Stimulated activated CD4-positive, alpha-beta T cell treated with anti-CD3 and anti-CD28 coated beads, Interleukin-4, amount 100 ng/mL, for 24 hours (primary cell): ENCODE measurements around the gene FNDC5.
"Not testable (repeated sequence)": the region's sequence is repeated elsewhere in the genome, so short reads cannot be mapped to it uniquely, and the experiment has no call there.

Source experiments
- DNase-seq: peaks from one replicate; pipeline ENCODE4 v3.0.0-alpha.2; 2020

FNDC5 gene

DNA sequence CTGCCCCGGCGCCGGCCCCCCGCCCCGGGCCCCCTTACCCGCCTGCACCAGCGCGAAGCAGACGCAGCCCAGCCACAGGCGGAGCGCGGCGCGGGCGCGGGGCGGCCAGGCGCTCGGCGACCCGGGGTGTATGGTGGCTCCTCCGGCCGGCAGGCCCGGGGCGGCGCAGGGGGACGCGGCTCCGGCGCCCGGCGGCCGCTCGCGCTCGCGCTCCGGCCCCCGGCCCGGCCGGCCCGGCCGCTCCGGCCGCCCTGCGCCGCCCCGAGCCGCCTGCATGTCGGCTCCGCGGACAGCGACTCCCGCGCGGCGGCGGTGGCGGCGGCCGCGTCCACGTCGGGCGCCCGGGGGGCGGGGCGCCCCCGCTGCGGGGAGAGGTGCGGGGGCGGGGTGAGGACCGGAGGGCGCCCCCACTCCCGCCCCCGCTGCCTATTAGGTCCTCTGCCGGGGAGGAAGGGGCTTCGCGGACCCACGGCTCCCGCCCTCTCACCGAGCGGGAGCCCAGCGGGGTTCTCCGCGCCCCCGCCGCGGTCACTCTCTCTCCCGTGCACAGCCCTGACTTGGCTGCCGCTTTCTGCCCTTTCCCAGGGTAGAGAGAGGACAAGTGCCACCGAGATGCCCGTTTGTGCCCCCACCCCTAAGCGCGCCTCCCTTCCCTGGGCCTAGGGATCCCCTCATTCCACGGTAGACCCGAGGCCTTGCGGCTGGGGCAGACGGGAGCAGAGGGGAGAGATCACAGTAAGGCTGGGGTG lies at the start of gene FNDC5:
Gene FNDC5, minus strand, starts transcription at position 298 of the 749 bp plus-strand sequence.
- DNase-seq = no peak

DNA sequence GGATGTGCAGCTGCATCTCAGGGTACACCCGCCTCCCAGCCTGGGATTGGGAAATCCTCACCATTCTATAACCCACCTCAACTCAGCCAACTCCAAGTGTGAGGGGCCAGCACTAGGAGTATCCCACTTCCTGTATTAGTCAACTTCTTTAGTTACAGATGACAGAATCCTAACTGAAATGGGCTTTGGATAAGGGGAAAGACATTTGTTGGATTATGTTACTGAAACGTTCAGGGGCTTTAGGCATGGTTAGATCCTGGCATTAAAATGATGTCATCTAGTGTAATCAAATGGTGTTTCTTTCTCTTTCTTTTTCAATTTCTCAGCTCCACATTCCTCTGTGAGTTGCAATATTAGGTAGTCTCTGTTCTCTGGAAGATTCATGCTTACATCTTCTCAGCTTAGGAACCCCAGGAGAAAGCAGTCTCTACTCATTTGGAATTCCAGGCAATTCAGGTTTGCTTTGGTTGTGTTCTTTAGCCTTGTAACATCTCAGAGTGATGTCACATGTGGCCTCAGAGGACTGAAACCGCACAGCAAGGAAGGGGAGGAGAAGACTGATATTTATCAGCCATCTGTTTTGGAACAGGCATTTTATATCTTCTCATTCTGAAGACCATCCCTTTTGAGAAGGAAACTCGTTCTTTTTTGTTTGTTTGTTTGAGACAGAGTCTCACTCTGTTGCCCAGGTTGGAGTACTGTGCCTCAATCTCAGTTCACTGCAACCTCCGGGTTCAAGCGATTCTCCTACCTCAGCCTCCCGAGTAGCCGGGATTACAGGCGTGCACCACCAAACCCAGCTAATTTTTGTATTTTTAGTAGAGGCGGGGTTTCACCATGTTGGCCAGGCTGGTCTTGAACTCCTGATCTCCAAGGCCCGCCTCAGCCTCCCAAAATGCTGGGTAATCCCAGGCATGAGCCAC lies 49.4 kb upstream of the FNDC5 start:
- DNase-seq = no peak

DNA sequence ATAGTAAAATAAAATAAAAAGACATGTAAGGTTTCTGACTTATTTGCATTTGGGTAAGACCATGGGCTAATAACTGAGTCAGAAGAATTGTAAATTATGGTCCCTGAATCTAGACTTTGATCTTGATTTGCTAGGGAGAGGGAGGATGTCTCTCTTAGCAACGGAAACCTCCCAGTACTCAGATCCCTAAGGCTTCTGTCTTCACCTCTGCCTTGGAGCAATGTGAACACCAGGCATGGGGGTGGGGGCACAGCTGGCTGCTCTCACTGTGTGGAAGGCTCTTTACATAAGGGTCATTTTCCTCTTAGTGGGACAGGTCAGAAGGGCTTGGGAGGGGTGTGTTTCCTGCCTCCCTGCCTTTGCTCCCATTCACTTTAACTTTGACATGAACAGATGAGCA lies 47.5 kb upstream of the FNDC5 start:
- no peak for DNase-seq

DNA sequence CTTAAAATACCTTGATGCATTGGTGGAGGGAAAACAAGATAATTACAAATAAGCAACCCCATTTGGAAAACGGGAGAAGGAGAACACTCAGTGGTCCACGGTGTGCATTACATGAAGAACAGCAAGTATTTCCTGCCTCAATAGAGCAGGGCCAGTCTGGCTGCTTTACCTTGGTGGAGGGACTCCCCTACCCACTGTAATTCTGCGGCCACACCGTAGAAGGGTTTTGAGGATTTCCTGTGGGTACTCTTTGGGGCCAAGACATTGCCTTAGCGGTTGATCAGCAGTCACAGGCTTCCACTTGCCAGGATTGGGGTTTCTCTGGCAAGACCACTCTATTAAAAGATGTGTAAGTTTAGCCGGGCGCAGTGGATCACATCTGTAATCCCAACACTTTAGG lies 46.8 kb upstream of the FNDC5 start:
- DNase-seq = no peak

DNA sequence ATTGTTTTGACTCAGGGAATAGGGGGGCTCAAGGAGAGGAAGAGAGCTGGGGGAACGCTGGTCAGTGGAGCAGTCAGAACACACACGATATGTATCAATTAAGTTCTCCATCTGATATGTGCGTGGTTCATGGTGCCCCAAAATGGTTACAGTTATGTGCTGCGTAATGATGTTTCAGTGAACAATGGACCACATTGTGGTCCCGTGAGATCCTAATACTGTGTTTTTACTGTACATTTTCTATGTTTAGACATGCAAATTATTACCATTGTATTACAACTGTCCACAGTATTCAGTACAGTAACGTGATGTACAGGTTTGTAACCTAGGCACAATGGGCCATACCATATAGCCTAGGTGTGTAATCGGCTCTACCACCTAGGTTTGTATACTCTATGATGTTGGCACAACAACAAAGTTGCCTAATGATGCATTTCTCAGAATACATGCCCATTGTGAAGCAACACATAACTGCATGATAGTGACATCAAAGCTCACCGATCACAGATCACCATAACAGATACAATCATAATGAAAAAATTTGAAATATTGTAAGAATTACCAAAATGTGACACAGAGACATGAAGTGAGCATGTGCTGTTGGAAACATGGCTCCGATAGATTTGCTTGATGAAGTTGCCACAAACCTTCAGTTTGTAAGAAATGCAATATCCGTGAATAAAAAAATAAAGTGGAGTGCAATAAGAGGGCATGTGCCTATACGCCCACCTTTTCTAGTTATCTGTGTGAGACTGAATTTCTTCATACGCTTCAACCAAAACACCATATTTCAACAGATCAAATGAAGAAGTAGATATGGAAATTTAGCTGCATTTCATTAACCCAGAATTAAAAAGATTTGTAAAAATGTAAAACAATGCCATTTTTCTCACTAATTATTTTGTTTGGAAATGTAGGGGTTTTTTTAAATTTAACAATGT lies 45.3 kb upstream of the FNDC5 start:
- no peak for DNase-seq

DNA sequence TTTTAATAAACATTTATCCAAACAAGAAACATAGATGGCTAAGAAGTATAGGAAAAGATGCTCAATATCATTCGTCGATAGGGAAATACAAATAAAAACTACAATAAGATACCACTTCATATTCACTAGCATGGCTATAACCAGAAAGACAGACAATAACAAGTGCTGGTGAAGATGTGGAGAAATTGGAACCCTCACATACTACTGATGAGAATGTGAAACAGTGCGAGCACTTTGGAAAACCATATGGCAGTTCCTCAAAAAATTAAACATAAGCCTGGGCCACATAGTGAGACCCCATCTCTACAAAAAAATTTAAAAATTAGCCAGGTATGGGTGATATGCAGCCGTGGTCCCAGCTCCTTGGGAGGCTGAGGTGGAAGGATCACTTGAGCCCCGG lies 39.6 kb upstream of the FNDC5 start:
- DNase-seq = no peak

DNA sequence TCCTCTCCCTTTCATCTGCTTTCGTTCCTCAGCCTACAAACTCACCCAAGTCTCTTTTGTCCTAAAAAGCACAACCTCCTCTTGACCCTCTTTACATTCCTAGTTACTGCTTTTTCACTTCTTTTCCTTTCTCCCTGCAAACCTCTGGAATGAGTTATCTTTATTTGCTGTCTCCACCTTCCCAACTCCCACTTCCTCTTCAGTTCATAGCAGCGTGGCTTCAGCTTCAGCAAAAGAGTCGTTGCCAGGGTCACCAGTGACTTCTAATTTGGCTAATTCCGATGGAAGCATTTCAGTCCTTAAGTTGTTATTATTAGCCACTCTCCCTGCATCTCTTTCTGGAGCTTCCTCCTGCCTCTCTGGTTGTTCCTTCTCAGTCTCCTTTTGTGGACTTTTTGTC lies 36.7 kb upstream of the FNDC5 start:
- no peak for DNase-seq

DNA sequence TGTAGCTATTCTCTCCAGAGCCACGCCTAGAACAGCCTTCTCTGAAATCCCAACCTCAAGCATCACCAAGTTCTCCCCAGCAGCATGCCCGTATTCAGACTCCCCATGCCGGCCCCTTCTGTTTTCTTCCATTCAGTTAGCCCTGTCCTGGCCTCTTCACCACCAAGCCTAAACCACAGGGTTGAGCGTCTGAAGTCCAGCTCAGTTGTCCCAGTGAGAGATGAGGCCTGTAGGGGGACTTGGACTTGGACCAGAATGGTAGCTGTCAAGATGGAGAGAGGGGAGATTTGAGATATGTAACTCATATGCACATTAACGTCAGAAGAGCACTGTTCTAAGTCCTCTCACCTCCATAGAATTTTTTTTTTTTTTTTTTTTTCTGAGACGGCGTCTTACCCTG lies 35.9 kb upstream of the FNDC5 start:
- no peak for DNase-seq

DNA sequence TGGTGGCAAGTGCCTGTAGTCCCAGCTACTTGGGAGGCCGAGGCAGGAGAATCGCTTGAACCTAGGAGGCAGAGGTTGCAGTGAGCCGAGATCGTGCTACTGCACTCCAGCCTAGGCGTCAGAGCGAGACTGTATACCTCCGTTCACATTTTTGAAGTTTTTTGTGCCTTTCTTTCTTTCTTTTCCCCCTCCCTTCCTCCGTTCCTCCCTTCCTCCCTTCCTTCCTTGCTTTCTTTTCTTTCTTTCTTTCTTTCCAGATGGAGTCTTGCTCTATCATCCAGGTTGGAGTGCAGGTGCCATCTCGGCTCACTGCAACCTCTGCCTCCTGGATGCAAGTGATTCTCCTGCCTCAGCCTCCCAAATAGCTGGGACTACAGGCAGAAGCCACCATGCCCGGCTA lies 34.9 kb upstream of the FNDC5 start:
- not testable (repeated sequence) for DNase-seq

DNA sequence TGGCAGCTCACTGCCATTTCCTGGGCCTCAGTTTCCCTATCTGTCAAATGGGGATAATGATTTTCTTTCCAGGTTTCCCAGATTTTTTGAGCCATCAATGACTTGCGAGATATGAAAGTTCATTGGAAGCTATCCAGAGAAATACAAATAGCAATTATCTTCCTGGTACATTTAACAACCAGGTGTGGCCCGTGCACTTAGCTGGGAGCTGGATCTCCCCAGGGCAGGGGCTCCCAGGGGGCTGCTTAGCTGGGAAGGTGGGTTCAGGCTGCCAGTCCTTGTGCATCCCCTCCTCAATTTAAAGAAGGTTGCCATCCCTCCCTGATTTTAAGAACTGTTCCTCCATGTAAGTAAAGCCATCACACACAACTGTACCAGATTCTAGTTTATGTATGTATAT lies 34.1 kb upstream of the FNDC5 start:
- DNase-seq = no peak

DNA sequence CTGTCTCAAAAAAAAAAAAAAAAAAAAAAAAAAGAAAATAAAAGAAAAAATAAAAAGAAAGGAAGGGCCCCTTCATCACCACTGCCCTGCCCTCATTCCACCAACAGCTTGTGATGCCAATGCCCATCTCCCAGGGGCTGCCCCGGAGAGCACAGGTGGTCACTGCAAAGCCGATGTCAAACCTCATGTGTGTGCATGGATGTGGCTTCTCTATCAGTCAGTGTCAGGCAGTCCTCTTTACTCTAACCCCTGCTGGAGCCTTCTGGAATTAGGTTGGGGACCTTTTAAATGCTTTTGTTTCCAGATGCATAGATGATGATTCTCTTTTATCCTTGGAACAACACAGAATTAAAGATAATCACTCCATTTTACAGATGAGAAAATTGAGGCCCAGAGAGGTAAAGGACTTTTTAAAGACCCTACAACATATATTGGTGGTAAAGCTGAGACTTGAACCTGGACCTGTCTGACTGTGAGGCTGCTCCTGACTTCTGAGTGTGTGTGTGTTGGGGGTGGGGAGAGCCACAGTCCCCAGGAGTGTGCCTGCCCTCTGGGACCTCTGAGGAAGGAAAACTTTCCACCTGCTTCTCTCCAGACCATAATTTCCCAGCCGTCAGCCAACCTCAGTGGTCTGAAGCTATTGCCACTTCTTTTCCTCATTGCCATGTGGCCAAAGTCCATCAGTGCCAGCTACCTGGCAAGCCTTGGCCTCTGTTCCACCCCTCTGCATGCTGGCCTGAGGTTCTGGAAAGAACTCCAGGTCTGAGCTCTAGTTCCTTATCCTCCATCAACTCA lies 33.5 kb upstream of the FNDC5 start:
- no peak for DNase-seq

DNA sequence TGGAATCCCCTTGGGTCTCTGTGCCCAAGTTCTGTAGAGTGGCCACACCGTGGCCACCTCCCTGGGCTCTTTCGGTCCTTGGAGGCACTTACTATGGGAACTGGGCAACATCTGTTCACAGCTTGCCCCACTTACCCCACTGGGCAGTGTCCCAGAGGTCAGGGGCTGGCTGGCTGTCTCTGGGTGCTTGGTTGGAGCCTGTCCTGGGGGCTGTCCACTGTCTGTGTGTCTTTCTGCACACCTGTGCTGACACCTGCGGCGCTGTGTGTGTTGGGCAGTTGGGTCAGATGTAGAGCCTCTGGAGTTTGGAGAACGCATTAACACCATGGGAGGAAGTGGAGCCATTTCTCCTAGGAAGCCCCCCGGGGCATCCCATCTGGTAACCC lies 31.8 kb upstream of the FNDC5 start:
- DNase-seq = no peak

DNA sequence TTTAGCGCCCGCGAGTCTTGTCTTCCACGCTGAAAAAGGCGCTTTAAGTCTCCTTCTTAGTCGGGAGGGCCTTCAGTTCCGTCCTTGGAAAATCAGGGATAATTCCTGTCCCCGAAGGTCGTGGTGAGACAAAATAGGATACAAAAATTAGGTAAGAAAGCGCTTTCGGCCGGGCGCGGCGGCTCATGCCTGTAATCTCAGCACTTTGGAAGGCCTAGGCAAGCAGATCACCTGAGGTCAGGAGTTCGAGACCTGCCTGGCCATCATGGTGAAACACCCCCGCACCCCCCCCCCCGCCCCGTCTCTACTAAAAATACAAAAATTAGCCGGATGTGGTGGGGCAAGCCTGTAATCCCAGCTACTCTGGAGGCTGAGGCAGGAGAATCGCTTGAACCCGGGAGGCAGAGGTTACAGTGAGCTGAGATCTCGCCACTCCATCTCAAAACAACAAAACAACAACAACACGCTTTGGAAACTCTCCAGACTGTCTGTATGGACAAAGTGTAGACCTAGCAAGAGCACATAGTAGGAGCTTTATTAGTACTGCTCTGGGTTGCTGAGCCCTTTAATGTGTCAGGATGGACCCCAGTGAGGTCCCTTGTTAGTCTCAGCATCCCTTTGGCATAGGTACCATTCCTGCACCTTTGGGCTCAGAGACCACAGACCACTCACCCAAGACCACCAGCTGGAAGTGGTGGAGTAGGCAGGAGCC lies 31.3 kb upstream of the FNDC5 start:
- DNase-seq = no peak

DNA sequence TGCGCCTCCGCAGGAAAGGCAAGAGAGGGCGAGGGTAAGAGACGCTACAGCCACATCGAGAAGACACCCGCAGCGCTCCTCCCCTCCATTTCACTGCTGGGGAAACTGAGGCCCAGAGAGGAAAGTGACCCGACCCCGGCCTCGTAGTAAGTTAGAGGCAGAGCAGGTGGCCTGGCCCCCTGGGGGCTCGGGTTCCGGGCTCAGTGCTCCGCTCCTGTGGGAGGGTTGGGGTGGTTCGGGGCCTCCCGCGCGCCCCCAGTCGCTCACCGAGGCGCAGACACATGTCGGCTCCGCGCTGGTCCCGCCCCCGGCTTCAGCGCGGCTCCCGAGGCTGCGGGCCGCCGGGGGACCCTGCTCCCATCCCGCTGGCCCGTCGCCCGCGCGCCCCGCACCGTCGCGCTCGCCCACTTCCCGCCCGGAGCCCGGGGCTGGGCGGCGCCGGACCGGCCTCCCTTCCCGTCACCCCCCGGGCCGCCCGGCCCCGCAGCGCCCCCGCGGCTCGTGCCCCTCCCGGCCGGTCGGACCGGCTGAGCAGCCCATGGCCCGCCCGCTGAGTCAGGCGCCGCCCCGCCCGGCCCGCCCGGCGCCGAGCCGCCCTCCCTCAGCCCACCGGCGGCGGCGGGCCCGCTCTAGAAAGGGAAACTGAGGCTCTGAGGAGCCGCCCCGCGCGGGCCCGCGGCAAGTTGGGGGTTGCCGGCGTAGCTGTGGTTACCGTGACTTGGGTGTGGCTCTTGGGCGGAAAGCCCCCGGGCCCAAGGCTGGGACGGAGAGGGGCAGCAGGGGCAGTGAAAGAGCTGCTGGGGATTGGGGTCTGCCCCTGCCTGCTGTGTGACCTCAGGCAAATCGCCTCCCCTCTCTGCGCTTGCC lies 30.5 kb upstream of the FNDC5 start, which contains the start of gene TMEM54:
Gene TMEM54, minus strand, starts transcription at position 434 of the 867 bp plus-strand sequence. Its CDS starts 151 bp downstream, at position 283.
- no peak for DNase-seq

DNA sequence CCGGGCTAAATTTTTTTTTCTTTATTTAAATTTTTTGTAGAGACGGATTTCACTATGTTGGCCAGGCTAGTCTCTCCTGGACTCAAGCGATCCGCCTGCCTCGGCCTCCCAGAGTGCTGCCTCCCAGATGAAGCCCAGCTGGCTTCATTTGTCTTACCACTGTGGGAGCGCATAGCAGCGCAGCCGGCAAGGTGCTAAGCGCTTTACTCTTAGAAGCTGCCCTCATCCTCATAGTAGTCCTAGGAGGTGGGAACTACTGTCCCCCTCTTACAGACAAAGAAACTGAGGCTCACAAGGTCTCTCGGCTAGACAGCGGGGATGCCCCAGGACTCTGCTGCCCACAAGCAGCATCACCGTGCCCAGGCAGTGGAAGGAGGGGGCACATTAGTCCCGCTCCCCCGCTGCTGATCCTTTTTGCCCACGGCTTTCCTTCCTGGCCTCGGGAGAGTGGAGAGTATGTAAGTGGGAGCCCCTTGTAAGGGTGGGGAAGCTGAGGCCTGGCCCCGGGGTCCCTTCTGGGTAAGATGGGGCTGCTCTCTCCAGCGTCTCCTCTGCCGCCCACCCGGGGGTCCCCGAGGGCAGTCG lies 29.8 kb upstream of the FNDC5 start:
- no peak for DNase-seq

DNA sequence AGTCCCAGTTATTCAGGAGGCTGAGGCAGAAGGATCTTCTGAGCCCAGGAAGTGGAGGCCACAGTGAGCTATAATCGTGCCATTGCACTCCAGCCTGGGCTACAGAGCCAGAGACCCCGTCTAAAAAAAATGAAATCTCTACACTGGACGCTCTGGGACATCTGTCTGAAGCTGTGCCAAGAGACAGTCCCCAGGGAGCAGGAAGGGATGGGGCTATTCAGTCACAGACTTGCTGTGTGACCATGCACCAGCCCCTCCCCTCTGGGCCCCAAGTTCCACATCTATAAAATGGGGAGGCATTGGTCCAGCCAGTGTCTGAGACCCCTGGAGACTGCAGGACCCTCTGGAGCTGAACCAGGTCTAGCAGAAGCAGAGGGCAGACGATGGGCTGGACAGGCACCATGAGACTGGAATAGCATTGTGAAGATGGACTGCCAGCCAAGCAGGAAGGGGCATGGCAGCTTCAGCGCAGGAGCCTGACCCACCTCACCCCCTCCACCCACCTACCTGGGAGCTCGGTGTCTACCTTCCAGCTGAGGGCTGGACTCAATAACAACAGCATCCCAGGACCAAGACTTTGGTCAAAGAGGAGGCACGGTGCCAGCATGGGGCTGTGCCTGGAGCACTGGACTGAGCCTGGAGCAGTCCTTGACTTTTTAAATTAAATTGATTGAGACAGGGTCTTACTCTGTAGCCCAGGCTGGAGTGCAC lies 29.0 kb upstream of the FNDC5 start:
- DNase-seq = no peak

DNA sequence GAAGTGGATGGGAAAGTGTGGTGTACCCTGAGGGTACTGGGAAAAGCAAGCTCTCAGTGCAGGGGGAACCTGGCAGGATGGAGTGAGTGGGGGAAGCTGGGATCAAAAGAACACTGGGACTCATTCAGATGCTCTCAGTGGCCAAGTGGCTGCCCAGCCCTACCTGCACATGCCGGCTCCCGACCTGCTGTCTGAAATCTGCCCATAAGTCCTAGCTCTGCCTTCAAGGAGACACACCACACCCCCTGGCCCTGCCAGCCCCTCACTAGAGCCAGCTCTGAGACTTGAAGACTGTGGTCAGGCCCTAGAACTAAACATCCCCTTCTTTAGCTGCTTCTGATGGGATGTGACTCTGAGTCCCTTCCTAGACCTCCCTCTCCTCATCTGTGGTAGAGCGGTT lies 28.2 kb upstream of the FNDC5 start:
- DNase-seq = no peak

DNA sequence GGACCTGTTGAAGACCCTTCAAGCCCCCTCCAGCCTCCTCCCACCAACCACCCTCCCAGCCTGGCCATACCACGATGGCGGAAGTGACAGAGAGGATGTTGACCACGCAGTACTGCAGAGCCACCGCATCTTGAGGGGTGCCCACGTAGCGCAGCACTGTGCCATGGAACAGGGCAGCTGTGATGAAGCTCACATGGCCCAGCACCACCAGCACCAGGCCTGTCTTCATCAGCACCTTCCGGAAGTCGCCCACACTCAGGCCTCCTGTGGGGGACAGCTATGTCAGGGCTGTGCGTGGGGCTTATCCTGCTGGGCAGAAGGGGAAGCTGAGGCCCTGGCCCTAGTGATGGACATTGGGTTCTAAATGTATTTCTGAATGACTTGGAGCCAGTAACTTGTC lies 27.3 kb upstream of the FNDC5 start:
- no peak for DNase-seq
